Muscle of leg (tissue), 11 donors: ENCODE results near the gene DYDC1. TPM values are rescaled to one million over a fixed set of nuclear protein-coding genes. Genes with fewer than 3 reads are reported as not detected.

Experiments used
- DNase-seq: peaks from one replicate; pipeline ENCODE4 v3.0.0; 2013
- H3K27ac ChIP-seq: one replicate; pipeline ENCODE4 v1.5.1; 2013; ENCODE audit warnings: mild to moderate bottlenecking, low read length, control low read depth
- H3K27me3 ChIP-seq: one replicate; pipeline ENCODE4 v1.6.1; 2013; ENCODE audit warnings: low read length; ENCODE audit not compliant: control insufficient read depth, insufficient read depth
- H3K36me3 ChIP-seq: one replicate; pipeline ENCODE4 v1.6.1; 2013; ENCODE audit warnings: low read length; ENCODE audit not compliant: control insufficient read depth, insufficient read depth
- H3K4me1 ChIP-seq: one replicate; pipeline ENCODE4 v1.6.1; 2013; ENCODE audit warnings: low read length; ENCODE audit not compliant: control insufficient read depth, insufficient read depth
- H3K4me3 ChIP-seq: one replicate; pipeline ENCODE4 v1.5.1; 2013; ENCODE audit warnings: low read length, control low read depth
- H3K9me3 ChIP-seq: replicated peaks from 2 replicates; pipeline ENCODE4 v1.6.1; 2013; ENCODE audit warnings: low read depth, low read length; ENCODE audit not compliant: control insufficient read depth
- WGBS: methylation state at CpG from one replicate; pipeline ENCODE4 v1.1.5; 2013; ENCODE audit warnings: missing lambda C conversion rate; ENCODE audit not compliant: insufficient coverage; 5-methylcytosine and 5-hydroxymethylcytosine counted together
- polyA plus RNA-seq, 8 donors: library from polyadenylated mRNA; unstranded; fragments of 120-200 nt; gene quantifications; one replicate each; pipeline versions ENCODE4 v1.2.1 to v1.2.3, GENCODE V29; 2013; ENCODE audit warnings: inconsistent platforms in 1 of 8, low replicate concordance in 1 of 8; ENCODE audit not compliant: insufficient read length in 8 of 8, insufficient read depth in 1 of 8
- total RNA-seq: library from RNA; stranded (reverse); fragments of 120-200 nt; gene quantifications from one replicate; pipeline ENCODE4 v1.2.4, GENCODE V29; 2013

DYDC1 gene
- total and polyA plus RNA-seq, 9 donors: not detected

DNA sequence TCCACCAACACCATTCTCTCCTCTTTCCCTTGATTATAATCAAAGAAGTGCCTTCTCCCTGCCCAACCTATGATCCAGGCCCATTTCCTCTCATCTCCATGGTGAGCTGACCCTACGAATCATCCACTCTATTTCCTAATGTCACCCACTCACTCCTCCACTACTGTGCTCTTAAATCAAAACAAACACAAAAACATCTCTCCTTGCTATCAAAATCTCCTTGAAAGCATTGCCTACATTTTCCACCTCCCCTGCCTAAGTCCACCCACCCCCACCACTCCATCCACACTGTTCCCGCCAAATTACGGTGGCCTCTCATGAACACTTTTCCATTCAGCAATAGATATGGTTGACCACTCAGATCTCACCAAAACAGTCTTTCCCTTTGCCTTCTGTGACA, 5.3 kb downstream of the DYDC1 start:
- Histone ChIP-seq H3K4me1 (peaks cover 2% of the 10 kb centered on the region), H3K27ac (no peak overlapping the region), H3K27me3 (peaks cover 4% of the 10 kb centered on the region), H3K9me3 (no peaks in the 10 kb centered on the region), H3K4me3 (no peak overlapping the region), H3K36me3 (no peaks in the 10 kb centered on the region)
- WGBS: 87% methylated on average over 3 of the region's 3 CpGs
- no peak for DNase-seq

DNA sequence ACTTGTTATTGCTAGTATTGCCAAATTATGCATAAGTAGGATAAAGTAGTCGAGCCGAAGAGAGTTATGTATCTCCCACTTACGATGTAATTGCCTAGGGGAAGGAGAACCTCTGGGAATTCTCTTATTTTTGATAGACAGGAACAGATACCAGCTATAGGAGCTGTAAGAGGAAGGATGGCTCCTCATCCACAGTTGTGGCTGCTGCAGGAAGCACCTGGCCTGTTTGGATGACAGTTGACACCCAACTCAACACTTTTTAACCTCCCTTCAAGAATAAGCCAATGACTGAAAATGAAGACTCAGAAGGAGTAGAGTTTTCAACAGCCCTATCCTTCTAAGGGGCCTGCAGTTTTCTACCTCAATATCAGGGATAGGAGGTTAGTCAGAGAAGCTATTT, 6.3 kb downstream of the DYDC1 start:
- WGBS: 100% methylated on average over 1 of the region's 3 CpGs
- DNase-seq: no peak
- Histone ChIP-seq H3K4me3 (no peak overlapping the region), H3K9me3 (no peaks in the 10 kb centered on the region), H3K36me3 (no peaks in the 10 kb centered on the region), H3K4me1 (no peaks in the 10 kb centered on the region), H3K27me3 (no peaks in the 10 kb centered on the region), H3K27ac (no peak overlapping the region)

DNA sequence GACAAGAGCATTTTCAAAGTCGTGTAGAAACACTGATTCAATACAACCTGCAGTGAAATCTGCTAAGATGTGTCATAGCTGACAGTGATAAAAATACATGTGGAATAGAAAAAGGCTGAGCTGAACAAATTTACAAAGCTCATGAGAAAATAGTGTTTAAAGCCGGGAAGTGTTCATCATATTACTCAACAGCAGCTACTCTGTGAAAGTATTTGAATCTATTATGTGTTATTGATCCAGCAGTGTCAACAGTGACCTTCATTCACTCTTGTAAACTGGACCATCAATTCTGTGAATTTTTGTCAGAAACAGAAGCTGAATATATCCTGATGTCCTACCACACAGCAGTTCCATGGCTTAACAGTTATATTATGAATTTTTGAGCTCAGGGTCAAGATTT, 11.6 kb downstream of the DYDC1 start:
- Histone ChIP-seq H3K4me3 (no peak overlapping the region), H3K36me3 (no peaks in the 10 kb centered on the region), H3K27ac (no peak overlapping the region), H3K4me1 (no peaks in the 10 kb centered on the region), H3K27me3 (no peaks in the 10 kb centered on the region), H3K9me3 (no peaks in the 10 kb centered on the region)
- no CpG with 5 or more reads among the region's 2 CpGs for WGBS
- DNase-seq: no peak

DNA sequence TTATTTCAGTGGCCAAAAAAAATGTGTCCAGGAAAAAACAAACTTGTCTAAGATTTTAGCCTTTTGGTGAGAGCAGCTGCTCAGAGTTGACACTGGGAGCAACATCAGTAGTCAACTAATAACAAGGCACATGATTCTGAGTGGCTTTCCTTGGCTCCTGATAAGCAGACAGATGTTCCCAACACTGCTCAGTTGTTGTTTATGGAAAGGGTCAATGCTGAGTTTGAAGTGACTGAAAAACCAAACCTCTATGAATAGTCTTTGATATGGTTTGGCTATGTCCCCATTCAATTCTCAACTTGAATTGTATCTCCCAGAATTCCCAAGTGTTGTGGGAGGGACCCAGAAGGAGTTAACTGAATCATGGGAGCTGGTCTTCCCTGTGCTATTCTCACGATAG, 12.3 kb downstream of the DYDC1 start:
- Histone ChIP-seq H3K4me3 (no peak overlapping the region), H3K4me1 (no peaks in the 10 kb centered on the region)
- WGBS: no CpG with 5 or more reads among the region's 1 CpG

DNA sequence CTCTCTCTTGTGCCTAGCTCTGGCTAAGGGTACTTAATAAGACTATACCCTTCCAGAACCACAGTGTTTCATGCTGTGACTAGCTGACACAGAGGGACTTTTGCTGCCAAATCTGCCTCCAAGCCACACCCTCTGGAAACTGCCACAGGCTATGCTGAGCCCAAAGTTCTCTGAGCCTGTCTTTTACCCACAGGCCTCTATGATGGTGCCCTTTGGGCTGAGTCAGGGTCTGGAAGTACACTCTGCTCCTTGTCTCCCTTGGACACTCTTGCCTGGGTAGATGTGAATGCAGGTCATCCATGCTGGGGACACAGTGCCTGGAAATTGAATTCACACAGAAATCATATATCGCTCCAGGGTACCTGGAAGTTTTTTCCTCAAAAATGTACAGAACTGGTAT, 22.6 kb downstream of the DYDC1 start:
- H3K27ac ChIP-seq: no peak overlapping the region
- no peak for DNase-seq
- H3K36me3 ChIP-seq: no peaks in the 10 kb centered on the region
- no peaks in the 10 kb centered on the region for H3K4me1 ChIP-seq
- H3K27me3 ChIP-seq: no peaks in the 10 kb centered on the region
- no CpG with 5 or more reads among the region's 1 CpG for WGBS
- no peak overlapping the region for H3K4me3 ChIP-seq
- H3K9me3 ChIP-seq: no peaks in the 10 kb centered on the region

More for the DNA sequence above, 12.3 kb downstream of the DYDC1 start:
- DNase-seq: peak; percentile 3
- H3K27ac ChIP-seq: no peak overlapping the region
- H3K27me3 ChIP-seq: no peaks in the 10 kb centered on the region
- H3K36me3 ChIP-seq: no peaks in the 10 kb centered on the region
- H3K9me3 ChIP-seq: no peaks in the 10 kb centered on the region

DNA sequence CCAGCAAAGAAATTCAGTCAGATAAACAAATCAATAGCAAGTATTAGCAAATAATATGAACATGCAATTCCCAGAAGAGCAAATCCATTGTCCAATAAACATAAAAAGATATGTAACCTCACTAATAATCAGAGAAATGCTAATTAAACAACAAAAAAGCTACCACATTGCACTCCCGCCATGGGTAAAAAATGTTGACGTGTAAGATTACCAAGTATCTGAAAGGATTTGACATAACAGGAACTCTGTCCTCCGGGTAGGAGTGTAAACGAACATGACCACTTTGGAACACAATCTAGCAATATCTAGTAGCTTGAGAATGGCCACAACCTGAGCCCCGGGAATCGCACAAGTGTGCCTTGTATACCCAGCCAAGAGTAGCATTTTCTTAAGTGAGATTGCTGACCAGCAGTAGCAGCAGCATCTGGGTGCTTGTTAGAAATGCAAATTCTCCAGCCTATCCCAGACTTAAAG, 31.6 kb downstream of the DYDC1 start:
- DNase-seq: no peak
- Histone ChIP-seq H3K27me3 (peaks cover 3% of the 10 kb centered on the region), H3K9me3 (no peaks in the 10 kb centered on the region), H3K4me3 (no peak overlapping the region), H3K4me1 (no peaks in the 10 kb centered on the region), H3K27ac (no peak overlapping the region), H3K36me3 (no peaks in the 10 kb centered on the region)
- 94% methylated on average over 3 of the region's 6 CpGs for WGBS

DNA sequence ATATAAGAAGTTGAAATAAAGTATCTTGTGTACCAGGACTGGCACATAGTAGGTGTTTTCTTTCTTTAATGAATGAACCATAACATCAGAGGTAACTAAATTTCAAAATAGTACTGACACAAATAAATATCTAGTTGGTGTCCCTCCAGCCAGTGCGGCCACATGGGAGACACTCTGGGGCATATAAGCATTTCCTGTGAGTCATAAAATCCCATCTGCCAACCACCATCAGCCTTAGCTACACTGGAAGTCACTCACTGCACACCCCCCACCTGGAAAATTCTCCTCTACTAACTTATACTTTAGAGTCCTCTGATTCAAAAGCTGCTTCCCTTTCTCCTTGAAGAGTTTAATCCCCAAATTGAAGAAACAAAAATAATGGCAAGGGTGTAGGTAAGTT, 32.5 kb downstream of the DYDC1 start:
- Histone ChIP-seq H3K4me1 (no peaks in the 10 kb centered on the region), H3K27ac (no peak overlapping the region), H3K4me3 (no peak overlapping the region), H3K9me3 (no peaks in the 10 kb centered on the region), H3K36me3 (no peaks in the 10 kb centered on the region), H3K27me3 (peaks cover 3% of the 10 kb centered on the region)
- DNase-seq: no peak
- 11% methylated on average over 1 of the region's 1 CpG for WGBS

DNA sequence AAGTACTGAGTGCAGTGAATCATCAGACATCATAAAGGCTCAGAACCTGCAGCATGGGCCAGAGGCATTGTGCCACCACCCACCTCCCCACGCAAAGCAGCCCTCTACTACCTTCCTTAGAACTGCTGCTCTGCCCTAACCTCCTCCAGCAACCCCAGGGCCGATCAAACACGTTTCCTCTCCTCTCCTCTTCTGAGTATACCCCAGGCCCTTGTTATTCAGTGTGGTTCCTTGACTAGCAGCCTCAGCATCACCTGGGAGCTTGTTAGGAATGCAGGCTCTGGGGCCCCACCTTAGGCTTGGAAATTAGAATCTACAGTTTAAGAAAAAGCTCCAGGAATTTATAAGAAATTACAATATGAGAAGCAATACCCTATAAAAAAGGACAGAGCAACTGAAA, 33.2 kb downstream of the DYDC1 start:
- H3K27ac ChIP-seq: no peak overlapping the region
- H3K36me3 ChIP-seq: no peaks in the 10 kb centered on the region
- no peaks in the 10 kb centered on the region for H3K27me3 ChIP-seq
- 88% methylated on average over 1 of the region's 3 CpGs for WGBS
- no peaks in the 10 kb centered on the region for H3K4me1 ChIP-seq
- no peak for DNase-seq
- H3K4me3 ChIP-seq: no peak overlapping the region
- no peaks in the 10 kb centered on the region for H3K9me3 ChIP-seq

DNA sequence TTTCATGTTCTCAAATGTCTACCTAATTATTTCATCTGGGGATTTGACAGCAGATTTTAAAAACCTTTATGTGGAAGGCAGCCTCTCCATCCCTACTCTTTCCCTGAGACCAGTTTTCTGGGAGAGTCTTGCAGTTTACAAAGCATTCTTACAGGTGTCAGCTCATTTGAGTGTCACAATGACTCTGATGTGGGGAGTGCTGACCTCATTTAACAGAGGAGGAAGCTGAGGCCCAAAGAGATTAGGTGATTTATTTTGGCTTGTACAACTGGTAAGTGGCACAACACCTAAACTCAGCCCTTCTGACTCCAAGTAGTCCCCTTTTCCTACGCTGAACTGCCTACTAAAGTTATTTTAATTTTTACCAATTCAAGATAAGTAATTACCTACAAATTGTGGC, 33.8 kb downstream of the DYDC1 start:
- Histone ChIP-seq H3K9me3 (no peaks in the 10 kb centered on the region), H3K4me3 (no peak overlapping the region), H3K27ac (no peak overlapping the region), H3K27me3 (no peaks in the 10 kb centered on the region), H3K4me1 (no peaks in the 10 kb centered on the region), H3K36me3 (no peaks in the 10 kb centered on the region)
- WGBS: 75% methylated on average over 1 of the region's 1 CpG
- DNase-seq: no peak

DNA sequence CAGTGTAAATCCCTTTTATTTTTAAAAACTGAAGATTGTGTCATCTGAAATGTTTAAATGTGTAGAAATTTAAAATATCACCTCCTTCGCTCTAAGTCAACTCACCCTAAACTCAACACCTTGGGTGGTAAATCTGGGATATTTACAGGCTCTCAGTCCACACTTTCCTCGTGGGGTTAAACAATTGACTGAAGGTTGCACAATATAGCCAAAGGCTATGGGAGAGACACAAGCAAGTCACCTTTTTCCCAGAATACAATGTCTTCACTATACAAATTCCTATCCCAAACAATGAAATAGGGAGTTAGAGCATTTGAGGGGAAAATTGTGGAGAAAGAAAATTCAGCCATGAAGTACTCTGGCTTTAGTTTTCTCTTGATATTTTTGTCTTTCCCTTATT, 34.4 kb downstream of the DYDC1 start:
- Histone ChIP-seq H3K36me3 (no peaks in the 10 kb centered on the region), H3K4me3 (no peak overlapping the region), H3K4me1 (no peaks in the 10 kb centered on the region), H3K27me3 (no peaks in the 10 kb centered on the region), H3K27ac (no peak overlapping the region), H3K9me3 (no peaks in the 10 kb centered on the region)
- WGBS: no CpG with 5 or more reads among the region's 2 CpGs
- no peak for DNase-seq

DNA sequence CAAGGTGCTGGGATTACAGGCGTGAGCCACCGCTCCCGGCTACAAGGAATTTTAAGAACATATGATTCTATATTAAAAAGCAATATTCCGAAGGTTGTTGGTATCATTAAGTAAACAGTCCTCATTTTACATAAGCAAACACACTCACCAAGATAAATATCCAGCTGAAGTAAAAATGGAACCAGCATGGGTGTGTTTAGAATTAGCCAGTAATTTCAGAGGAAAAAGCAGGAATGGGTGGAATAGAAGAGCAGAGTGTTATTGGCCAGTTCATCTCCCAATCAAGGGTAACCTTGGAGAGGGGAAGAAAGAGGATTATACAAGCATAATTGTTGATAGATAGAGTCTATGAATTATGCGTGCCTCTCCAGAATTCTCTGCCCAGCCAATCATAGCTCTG, 35.4 kb downstream of the DYDC1 start:
- Histone ChIP-seq H3K4me1 (no peaks in the 10 kb centered on the region), H3K27ac (no peak overlapping the region), H3K4me3 (no peak overlapping the region), H3K27me3 (no peaks in the 10 kb centered on the region), H3K36me3 (no peaks in the 10 kb centered on the region), H3K9me3 (no peaks in the 10 kb centered on the region)
- WGBS: no CpG with 5 or more reads among the region's 5 CpGs
- DNase-seq: no peak
